A549 treated with CORT108297 at 1 μM for 4 hours (cell line): ENCODE results near the gene ING4. TPM values are rescaled to one million over a fixed set of nuclear protein-coding genes. Genes with fewer than 3 reads are reported as not detected.

Experiments
- total RNA-seq: library from RNA; stranded (reverse); fragments of 200-300 nt; extraction: Qiagen RNA extraction; gene quantifications from 5 replicates; pipeline ENCODE4 v1.2.3, GENCODE V29; 2022

ING4 gene
- total RNA-seq = 13.6 to 21.5 TPM (median 16.8 TPM) in 5 replicates

GRCh38 chr12:6662906-6663742 is at the start of gene ING4:
TSS of gene ING4 (minus strand) at chr12:6663119. CDS start at chr12:6663101, 18 bp downstream.

GRCh38 chr12:6700646-6701051 is 37.7 kb upstream of the ING4 start, which contains the start of gene PIANP:
TSS of gene PIANP (minus strand) at chr12:6700815. CDS start at chr12:6698061, 2,754 bp downstream.

GRCh38 chr12:6688999-6689882 is 26.3 kb upstream of the ING4 start, which contains the start of gene ZNF384:
TSS of gene ZNF384 (minus strand) at chr12:6689375. CDS start at chr12:6679520, 9,855 bp downstream.

GRCh38 chr12:6647083-6647604 is 15.8 kb downstream of the ING4 start, which contains the start of gene ACRBP:
TSS of gene ACRBP (minus strand) at chr12:6647432. CDS start at chr12:6647366, 66 bp downstream.

GRCh38 chr12:6635856-6636531 is 26.9 kb downstream of the ING4 start, which contains the start of gene LPAR5:
TSS of gene LPAR5 (minus strand) at chr12:6635959. CDS start at chr12:6621248, 14,711 bp downstream.

Other genes starting within 250 kb of the ING4 start
- gene CD27, start 218.2 kb downstream of the ING4 start, total RNA-seq = not detected in 5 replicates
- gene TAPBPL, start 211.1 kb downstream of the ING4 start, total RNA-seq = 3.3 to 4.6 TPM (median 3.7 TPM) in 5 replicates
- gene VAMP1, start 192.4 kb downstream of the ING4 start, total RNA-seq = 9.7 to 13.8 TPM (median 11.4 TPM) in 5 replicates
- gene MRPL51, start 169.9 kb downstream of the ING4 start, total RNA-seq = 286 to 313 TPM (median 305 TPM) in 5 replicates
- gene NCAPD2, start 169.0 kb downstream of the ING4 start, total RNA-seq = 56.1 to 74.5 TPM (median 68.1 TPM) in 5 replicates
- 6,866 to 9,447 TPM (median 8,977 TPM) in 5 replicates for gene GAPDH, start 128.6 kb downstream of the ING4 start, total RNA-seq
- gene IFFO1, start 107.1 kb downstream of the ING4 start, total RNA-seq = 1.9 to 3.0 TPM (median 2.6 TPM) in 5 replicates
- 98.9 to 109 TPM (median 105 TPM) in 5 replicates for gene NOP2, start 94.8 kb downstream of the ING4 start, total RNA-seq
- gene CHD4, start 55.7 kb downstream of the ING4 start, total RNA-seq = 62.1 to 82.8 TPM (median 64.0 TPM) in 5 replicates
- gene LPAR5, start 27.2 kb downstream of the ING4 start, total RNA-seq = 0.45 to 0.81 TPM (median 0.70 TPM) in 5 replicates
- 0.11 to 0.34 TPM (median 0.16 TPM) in 5 replicates for gene ACRBP, start 15.7 kb downstream of the ING4 start, total RNA-seq
- 53.9 to 63.5 TPM (median 60.1 TPM) in 5 replicates for gene ZNF384, start 26.3 kb upstream of the ING4 start, total RNA-seq
- gene PIANP, start 37.7 kb upstream of the ING4 start, total RNA-seq = 0.68 to 1.2 TPM (median 0.92 TPM) in 5 replicates
- gene COPS7A, start 60.9 kb upstream of the ING4 start, total RNA-seq = 44.2 to 60.2 TPM (median 57.6 TPM) in 5 replicates
- 259 to 324 TPM (median 305 TPM) in 5 replicates for gene MLF2, start 90.0 kb upstream of the ING4 start, total RNA-seq
- 629 to 1,030 TPM (median 870 TPM) in 5 replicates for gene PTMS, start 103.2 kb upstream of the ING4 start, total RNA-seq
- gene LAG3, start 109.4 kb upstream of the ING4 start, total RNA-seq = 0.65 to 2.0 TPM (median 1.3 TPM) in 5 replicates
- 0.03 TPM in 1 of 5 replicates, not detected in the others for gene CD4, start 126.4 kb upstream of the ING4 start, total RNA-seq
- 0.27 to 0.57 TPM (median 0.42 TPM) in 5 replicates for gene GPR162, start 158.7 kb upstream of the ING4 start, total RNA-seq
- 21.7 to 32.2 TPM (median 30.7 TPM) in 5 replicates for gene P3H3, start 165.3 kb upstream of the ING4 start, total RNA-seq
- gene GNB3, start 177.8 kb upstream of the ING4 start, total RNA-seq = 0.72 to 3.3 TPM (median 2.2 TPM) in 5 replicates
- 80.3 to 93.7 TPM (median 82.1 TPM) in 5 replicates for gene CDCA3, start 188.2 kb upstream of the ING4 start, total RNA-seq
- gene USP5, start 189.0 kb upstream of the ING4 start, total RNA-seq = 77.6 to 88.5 TPM (median 80.3 TPM) in 5 replicates
- gene TPI1, start 204.4 kb upstream of the ING4 start, total RNA-seq = 1,409 to 1,690 TPM (median 1,628 TPM) in 5 replicates
- 17.4 to 28.9 TPM (median 28.5 TPM) in 5 replicates for gene SPSB2, start 210.2 kb upstream of the ING4 start, total RNA-seq
- gene LRRC23, start 241.7 kb upstream of the ING4 start, total RNA-seq = 16.5 to 20.4 TPM (median 16.8 TPM) in 5 replicates